ENCODE measurements around the gene MTMR2. TPM values are rescaled to one million over a fixed set of nuclear protein-coding genes. Genes with fewer than 3 reads are reported as not detected.

Gene MTMR2
- total and polyA plus RNA-seq, 2 donors (not counting 1 experiment from before 2014, with no cell fraction given) = 29.2 to 48.2 TPM

DNA sequence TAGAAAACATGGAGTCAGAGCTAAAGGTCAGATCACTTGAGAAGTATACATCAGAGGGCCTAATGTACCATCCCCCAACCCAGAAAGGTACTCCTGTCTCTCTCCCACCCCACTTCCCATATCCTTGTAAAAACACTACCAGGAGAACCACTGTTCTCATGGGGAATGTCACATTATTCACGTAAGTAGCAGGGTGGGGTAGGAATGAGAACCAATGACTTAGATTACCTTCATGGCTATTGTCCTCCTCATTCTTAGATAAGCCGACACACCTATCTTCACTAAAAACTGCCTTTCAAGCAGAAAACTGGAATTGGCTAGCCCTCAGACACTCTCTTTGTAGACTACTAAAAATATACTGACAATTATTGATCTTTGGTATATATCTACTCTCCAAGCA, 70.0 kb downstream of the MTMR2 start:
- H3K4me1 ChIP-seq (ENCODE audit: control insufficient read depth, extremely low read depth, insufficient read depth, low read length) = no peaks in the 10 kb centered on the region
- H3K4me2 ChIP-seq (ENCODE audit: extremely low read depth, insufficient read depth, low read length) = no peak overlapping the region
- H3K27me3 ChIP-seq (ENCODE audit: control insufficient read depth, insufficient read depth, low read length) = no peaks in the 10 kb centered on the region
- no peak for TF ChIP-seq EZH2 (IDR thresholded peaks at IDR 0.05; ENCODE audit: low read length, missing control alignments)
- TF ChIP-seq, protein P1, sequence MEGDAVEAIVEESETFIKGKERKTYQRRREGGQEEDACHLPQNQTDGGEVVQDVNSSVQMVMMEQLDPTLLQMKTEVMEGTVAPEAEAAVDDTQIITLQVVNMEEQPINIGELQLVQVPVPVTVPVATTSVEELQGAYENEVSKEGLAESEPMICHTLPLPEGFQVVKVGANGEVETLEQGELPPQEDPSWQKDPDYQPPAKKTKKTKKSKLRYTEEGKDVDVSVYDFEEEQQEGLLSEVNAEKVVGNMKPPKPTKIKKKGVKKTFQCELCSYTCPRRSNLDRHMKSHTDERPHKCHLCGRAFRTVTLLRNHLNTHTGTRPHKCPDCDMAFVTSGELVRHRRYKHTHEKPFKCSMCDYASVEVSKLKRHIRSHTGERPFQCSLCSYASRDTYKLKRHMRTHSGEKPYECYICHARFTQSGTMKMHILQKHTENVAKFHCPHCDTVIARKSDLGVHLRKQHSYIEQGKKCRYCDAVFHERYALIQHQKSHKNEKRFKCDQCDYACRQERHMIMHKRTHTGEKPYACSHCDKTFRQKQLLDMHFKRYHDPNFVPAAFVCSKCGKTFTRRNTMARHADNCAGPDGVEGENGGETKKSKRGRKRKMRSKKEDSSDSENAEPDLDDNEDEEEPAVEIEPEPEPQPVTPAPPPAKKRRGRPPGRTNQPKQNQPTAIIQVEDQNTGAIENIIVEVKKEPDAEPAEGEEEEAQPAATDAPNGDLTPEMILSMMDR (conservative IDR thresholded peaks at IDR 0.05 in 1 of 2, IDR thresholded peaks at IDR 0.05 in 1 of 2; ENCODE audit: low read depth in 1 of 2, low read length in 2 of 2) = no peak
- DNase-seq (ENCODE audit: low read depth in 2 of 2) = no peak
- no peak overlapping the region for H3K9ac ChIP-seq (ENCODE audit: insufficient read depth, low read length)
- no peaks in the 10 kb centered on the region for H3K79me2 ChIP-seq (ENCODE audit: control insufficient read depth, insufficient read depth, low read length)
- H2AFZ ChIP-seq (ENCODE audit: low read length) = no peak overlapping the region
- peaks cover 2% of the 10 kb centered on the region for H3K36me3 ChIP-seq (ENCODE audit: control insufficient read depth, insufficient read depth, low read length)
- no peaks in the 10 kb centered on the region for H3K9me3 ChIP-seq (ENCODE audit: control insufficient read depth, insufficient read depth, low read depth, low read length)
- H4K20me1 ChIP-seq (ENCODE audit: control insufficient read depth, extremely low read depth, insufficient read depth, low read length) = no peaks in the 10 kb centered on the region
- H3K4me3 ChIP-seq (replicated peaks in 1 of 4; ENCODE audit: control extremely low read depth in 1 of 4, insufficient read depth in 1 of 4, low read depth in 3 of 4, low read length in 4 of 4) = no peak overlapping the region
- H3K27ac ChIP-seq (ENCODE audit: insufficient read depth, low read length) = no peak overlapping the region

DNA sequence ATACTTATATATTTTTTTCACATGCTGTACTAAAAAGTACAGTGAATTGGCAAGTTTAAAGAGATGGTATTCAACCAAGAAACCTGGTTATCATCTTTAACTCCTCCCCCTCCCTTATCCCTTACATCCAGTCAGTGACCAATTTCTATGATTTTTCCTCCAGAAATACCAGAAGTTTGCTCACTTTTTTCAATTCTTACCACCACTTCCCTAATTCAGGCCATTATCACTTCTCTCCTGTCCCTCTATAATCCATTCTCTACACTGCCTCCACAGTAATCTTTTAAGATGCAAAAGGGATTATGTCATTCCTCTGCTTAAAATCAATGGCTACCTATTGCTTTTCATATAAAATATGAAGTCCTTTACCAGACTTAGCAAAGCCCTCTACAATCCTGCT, 70.8 kb downstream of the MTMR2 start:
- no peak for DNase-seq (ENCODE audit: low read depth in 2 of 2)
- Histone ChIP-seq H3K36me3 (ENCODE audit: control insufficient read depth, insufficient read depth, low read length) (peaks cover 2% of the 10 kb centered on the region), H3K27ac (ENCODE audit: insufficient read depth, low read length) (no peak overlapping the region), H3K9ac (ENCODE audit: insufficient read depth, low read length) (no peak overlapping the region), H3K27me3 (ENCODE audit: control insufficient read depth, insufficient read depth, low read length) (no peaks in the 10 kb centered on the region), H3K4me3 (replicated peaks in 1 of 4; ENCODE audit: control extremely low read depth in 1 of 4, insufficient read depth in 1 of 4, low read depth in 3 of 4, low read length in 4 of 4) (no peak overlapping the region), H3K79me2 (ENCODE audit: control insufficient read depth, insufficient read depth, low read length) (no peaks in the 10 kb centered on the region), H2AFZ (ENCODE audit: low read length) (no peak overlapping the region), H4K20me1 (ENCODE audit: control insufficient read depth, extremely low read depth, insufficient read depth, low read length) (no peaks in the 10 kb centered on the region), H3K4me2 (ENCODE audit: extremely low read depth, insufficient read depth, low read length) (no peak overlapping the region), H3K4me1 (ENCODE audit: control insufficient read depth, extremely low read depth, insufficient read depth, low read length) (no peaks in the 10 kb centered on the region), H3K9me3 (ENCODE audit: control insufficient read depth, insufficient read depth, low read depth, low read length) (no peaks in the 10 kb centered on the region)
- TF ChIP-seq EZH2 (IDR thresholded peaks at IDR 0.05; ENCODE audit: low read length, missing control alignments) = no peak
- TF ChIP-seq, protein P1 (conservative IDR thresholded peaks at IDR 0.05 in 1 of 2, IDR thresholded peaks at IDR 0.05 in 1 of 2; ENCODE audit: low read depth in 1 of 2, low read length in 2 of 2) = no peak

DNA sequence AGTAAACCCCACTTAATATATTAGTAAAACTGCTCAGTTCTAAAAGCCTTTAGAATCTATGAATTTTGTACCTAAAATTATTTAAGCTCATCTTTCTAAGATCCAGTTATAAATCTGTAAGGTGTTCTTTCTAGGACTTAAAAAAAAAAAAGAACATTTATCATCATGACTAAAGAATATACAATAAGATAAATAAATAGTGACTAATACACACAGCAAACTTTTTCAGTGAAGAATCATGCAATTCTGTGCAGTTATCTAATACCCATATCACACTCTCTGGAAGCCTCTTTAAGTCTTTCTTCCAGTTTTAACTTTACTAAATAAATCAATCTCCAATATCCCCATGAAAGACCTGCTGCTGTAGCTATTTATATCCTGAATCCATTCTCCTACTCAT, 73.8 kb downstream of the MTMR2 start:
- no peak overlapping the region for H2AFZ ChIP-seq (ENCODE audit: low read length)
- H3K79me2 ChIP-seq (ENCODE audit: control insufficient read depth, insufficient read depth, low read length) = no peaks in the 10 kb centered on the region
- no peak overlapping the region for H3K4me2 ChIP-seq (ENCODE audit: extremely low read depth, insufficient read depth, low read length)
- no peaks in the 10 kb centered on the region for H3K36me3 ChIP-seq (ENCODE audit: control insufficient read depth, insufficient read depth, low read length)
- H3K9me3 ChIP-seq (ENCODE audit: control insufficient read depth, insufficient read depth, low read depth, low read length) = no peaks in the 10 kb centered on the region
- no peak overlapping the region for H3K4me3 ChIP-seq (replicated peaks in 1 of 4; ENCODE audit: control extremely low read depth in 1 of 4, insufficient read depth in 1 of 4, low read depth in 3 of 4, low read length in 4 of 4)
- TF ChIP-seq, protein P1 (conservative IDR thresholded peaks at IDR 0.05 in 1 of 2, IDR thresholded peaks at IDR 0.05 in 1 of 2; ENCODE audit: low read depth in 1 of 2, low read length in 2 of 2) = no peak
- TF ChIP-seq EZH2 (IDR thresholded peaks at IDR 0.05; ENCODE audit: low read length, missing control alignments) = no peak
- H4K20me1 ChIP-seq (ENCODE audit: control insufficient read depth, extremely low read depth, insufficient read depth, low read length) = no peaks in the 10 kb centered on the region
- H3K9ac ChIP-seq (ENCODE audit: insufficient read depth, low read length) = no peak overlapping the region
- no peak overlapping the region for H3K27ac ChIP-seq (ENCODE audit: insufficient read depth, low read length)
- DNase-seq (ENCODE audit: low read depth in 2 of 2) = peak; percentile 18 to 37
- H3K4me1 ChIP-seq (ENCODE audit: control insufficient read depth, extremely low read depth, insufficient read depth, low read length) = no peaks in the 10 kb centered on the region
- no peaks in the 10 kb centered on the region for H3K27me3 ChIP-seq (ENCODE audit: control insufficient read depth, insufficient read depth, low read length)

Data from fibroblast of lung (primary cell).